BJ (cell line): ENCODE measurements around the gene ROR2. TPM values are rescaled to one million over a fixed set of nuclear protein-coding genes. Genes with fewer than 3 reads are reported as not detected.

Experiments used
- CTCF ChIA-PET: fragments of 350-600 bp; formaldehyde crosslinking; extraction: SDS; loops from one replicate; lab custom pipeline; 2021; ENCODE audit warnings: antibody characterized with exemption, inconsistent platforms; lab: Yijun Ruan, JAX
- POLR2A ChIA-PET: fragments of 300-600 bp; sonication (Branson Sonifier 250); formaldehyde crosslinking; extraction: SDS; loops from one replicate; lab custom pipeline; 2021; ENCODE audit warnings: antibody characterized with exemption; lab: Charles Lee
- DNase-seq: peaks from one replicate; pipeline ENCODE4 v3.0.0-alpha.2; 2011; ENCODE audit warnings: low read depth
- H3K27me3 ChIP-seq: 2 replicates; pipeline ENCODE4 v1.6.0; 2011; ENCODE audit warnings: low read length; ENCODE audit not compliant: control insufficient read depth, insufficient read depth
- H3K36me3 ChIP-seq: 2 replicates; pipeline ENCODE4 v1.5.1; 2011; ENCODE audit warnings: low read length; ENCODE audit not compliant: control insufficient read depth, insufficient read depth
- H3K4me3 ChIP-seq: 2 replicates; pipeline ENCODE4 v1.5.1; 2011; ENCODE audit warnings: low read depth, mild to moderate bottlenecking, control low read depth, low read length
- polyA plus RNA-seq: library from polyadenylated mRNA; depleted of rRNA; stranded (reverse); fragments of >200 nt; gene quantifications from 2 replicates; pipeline ENCODE4 v1.2.3, GENCODE V29; 2011
- TF ChIP-seq, protein P1 (sequence below): IDR thresholded peaks from 2 replicates; pipeline ENCODE4 v1.5.1; 2011; ENCODE audit warnings: low read depth, mild to moderate bottlenecking, control low read depth, inconsistent platforms, low read length, moderate library complexity; ENCODE audit not compliant: insufficient read depth

Gene ROR2
- polyA plus RNA-seq, 1 experiment, result 1.1 TPM

DNA sequence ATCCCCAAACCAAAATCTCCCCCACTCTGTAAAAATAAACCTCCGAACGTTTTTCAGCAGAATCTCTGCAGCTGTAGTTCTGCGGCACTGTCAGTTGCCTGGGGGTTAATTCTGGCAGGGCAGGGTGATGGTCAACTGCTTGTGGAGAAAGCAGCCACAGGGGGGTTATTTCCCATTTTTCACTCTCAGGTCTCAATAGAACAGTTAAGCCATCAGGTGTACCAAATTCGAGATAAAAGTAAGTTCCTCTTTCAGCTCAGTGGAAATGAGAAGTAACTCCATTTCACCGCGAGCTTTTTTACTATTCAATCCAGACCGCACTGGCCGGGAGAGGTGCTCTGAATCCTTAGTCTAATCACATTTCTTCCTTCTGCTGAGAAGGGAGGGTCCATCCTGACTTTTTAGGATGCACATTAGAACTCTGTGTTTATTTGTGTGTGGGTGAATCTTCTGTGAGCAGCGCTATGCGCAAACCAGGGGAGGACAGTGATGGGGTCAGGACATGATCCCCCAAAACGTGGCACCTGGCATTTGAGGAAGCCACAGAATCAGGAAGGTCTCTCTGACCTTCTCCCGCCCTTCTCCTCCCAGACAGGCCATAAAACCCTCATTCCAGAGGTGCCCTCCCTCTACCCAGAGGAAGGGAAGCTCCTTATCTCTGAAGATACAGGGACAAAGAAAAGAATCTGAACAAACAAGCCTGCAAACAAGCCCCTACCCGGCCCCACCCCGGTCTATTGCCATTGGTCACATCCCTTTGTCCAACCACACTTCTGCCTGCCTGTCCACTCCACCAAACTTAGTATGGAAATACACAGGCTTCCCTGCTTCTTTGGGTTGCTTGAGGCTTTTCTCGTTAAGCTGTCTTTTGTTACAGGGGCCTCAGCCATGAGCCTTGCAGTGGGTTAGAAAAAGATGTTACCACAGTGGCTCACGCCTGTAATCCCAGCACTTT, 229.0 kb downstream of the ROR2 start:
- Histone ChIP-seq H3K4me3 (no peak overlapping the region), H3K36me3 (no peaks in the 10 kb centered on the region), H3K27me3 (0 out of 2 replicates have a peak, but pooled peaks cover 3% of the 10 kb centered on the region)
- TF ChIP-seq, protein P1, sequence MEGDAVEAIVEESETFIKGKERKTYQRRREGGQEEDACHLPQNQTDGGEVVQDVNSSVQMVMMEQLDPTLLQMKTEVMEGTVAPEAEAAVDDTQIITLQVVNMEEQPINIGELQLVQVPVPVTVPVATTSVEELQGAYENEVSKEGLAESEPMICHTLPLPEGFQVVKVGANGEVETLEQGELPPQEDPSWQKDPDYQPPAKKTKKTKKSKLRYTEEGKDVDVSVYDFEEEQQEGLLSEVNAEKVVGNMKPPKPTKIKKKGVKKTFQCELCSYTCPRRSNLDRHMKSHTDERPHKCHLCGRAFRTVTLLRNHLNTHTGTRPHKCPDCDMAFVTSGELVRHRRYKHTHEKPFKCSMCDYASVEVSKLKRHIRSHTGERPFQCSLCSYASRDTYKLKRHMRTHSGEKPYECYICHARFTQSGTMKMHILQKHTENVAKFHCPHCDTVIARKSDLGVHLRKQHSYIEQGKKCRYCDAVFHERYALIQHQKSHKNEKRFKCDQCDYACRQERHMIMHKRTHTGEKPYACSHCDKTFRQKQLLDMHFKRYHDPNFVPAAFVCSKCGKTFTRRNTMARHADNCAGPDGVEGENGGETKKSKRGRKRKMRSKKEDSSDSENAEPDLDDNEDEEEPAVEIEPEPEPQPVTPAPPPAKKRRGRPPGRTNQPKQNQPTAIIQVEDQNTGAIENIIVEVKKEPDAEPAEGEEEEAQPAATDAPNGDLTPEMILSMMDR, result no peak
- ChIA-PET CTCF (interaction anchor here (0.7 to 7.7 kb wide), 5 partner anchors 9 to 806 kb away, joined by 3 to 34 read pairs (median 6); no protein-coding TSS in a partner anchor), POLR2A (interaction anchor here (0.7 kb wide), 1 partner anchor 249 kb away, joined by 3 read pairs; no protein-coding TSS in a partner anchor)
- DNase-seq, result no peak

- Histone ChIP-seq H3K36me3 (no peaks in the 10 kb centered on the region), H3K27me3 (0 out of 2 replicates have a peak, but pooled peaks cover 3% of the 10 kb centered on the region), H3K4me3 (no peak overlapping the region)
- ChIA-PET CTCF (interaction anchor here (1.6 to 7.7 kb wide), 3 partner anchors 10 to 805 kb away, joined by 5 to 34 read pairs (median 6); no protein-coding TSS in a partner anchor), POLR2A (interaction anchor here (0.7 kb wide), 1 partner anchor 249 kb away, joined by 3 read pairs; no protein-coding TSS in a partner anchor)
- TF ChIP-seq, protein P1, result no peak
- no peak for DNase-seq
Observed at GRCh38 chr9:91720313-91720712, 229.7 kb downstream of the ROR2 start.

GRCh38 chr9:91718071-91718470, 232.0 kb downstream of the ROR2 start:
- 0 out of 2 replicates have a peak, but pooled peaks cover 3% of the 10 kb centered on the region for H3K27me3 ChIP-seq
- POLR2A ChIA-PET, result no interaction called here

DNA sequence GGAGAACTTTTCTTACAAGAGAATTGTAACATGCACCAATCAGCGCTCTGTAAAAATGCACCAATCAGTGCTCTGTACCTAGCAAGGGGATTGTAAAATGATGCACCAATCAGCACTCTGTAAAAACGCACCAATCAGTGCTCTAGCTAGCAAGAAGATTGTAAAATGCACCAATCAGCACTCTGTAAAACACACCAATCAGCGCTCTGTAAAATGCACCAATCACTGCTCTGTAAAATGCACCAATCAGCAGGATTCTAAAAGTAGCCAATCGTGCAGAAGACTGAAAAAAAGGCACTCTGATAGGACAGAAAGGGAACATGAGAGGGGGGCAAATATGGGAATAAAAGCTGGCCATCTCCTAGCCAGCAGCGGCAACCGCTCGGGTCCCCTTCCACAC, 233.2 kb downstream of the ROR2 start:
- CTCF ChIA-PET, result interaction anchor here (1.1 kb wide), 1 partner anchor 8 kb away, joined by 3 read pairs; no protein-coding TSS in a partner anchor
- POLR2A ChIA-PET, result no interaction called here
- Histone ChIP-seq H3K27me3 (0 out of 2 replicates have a peak, but pooled peaks cover 1% of the 10 kb centered on the region), H3K4me3 (no peak overlapping the region), H3K36me3 (no peaks in the 10 kb centered on the region)
- DNase-seq, result no peak
- TF ChIP-seq, protein P1, result no peak

More at GRCh38 chr9:91718071-91718470, 232.0 kb downstream of the ROR2 start:
- TF ChIP-seq, protein P1, result no peak
- CTCF ChIA-PET, result interaction anchor here (0.6 to 7.7 kb wide), 4 partner anchors 10 to 59 kb away, joined by 3 to 34 read pairs (median 4); no protein-coding TSS in a partner anchor
- Histone ChIP-seq H3K36me3 (no peaks in the 10 kb centered on the region), H3K4me3 (no peak overlapping the region)
- DNase-seq, result no peak

DNA sequence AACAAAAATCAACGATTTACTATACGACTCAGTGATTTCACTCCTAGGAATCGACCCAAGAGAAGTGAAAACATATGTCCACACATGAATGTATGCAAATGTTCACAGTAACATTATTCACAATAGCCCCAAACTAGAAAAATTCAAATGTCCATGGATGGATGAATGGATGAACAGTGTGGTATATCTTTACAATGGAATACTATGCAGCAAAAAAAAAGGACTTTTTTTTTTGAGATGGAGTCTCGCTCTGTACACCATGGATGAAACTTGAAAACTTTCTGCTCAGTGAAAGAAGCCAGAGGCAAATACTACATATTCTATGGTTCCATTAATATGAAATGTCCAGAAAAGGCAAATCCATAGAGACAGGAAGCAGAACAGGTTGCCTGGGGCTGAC, 233.8 kb downstream of the ROR2 start:
- TF ChIP-seq, protein P1, result no peak
- H3K27me3 ChIP-seq, result 0 out of 2 replicates have a peak, but pooled peaks cover 1% of the 10 kb centered on the region
- ChIA-PET CTCF (no interaction called here), POLR2A (no interaction called here)
- no peak for DNase-seq
- H3K4me3 ChIP-seq, result no peak overlapping the region
- no peaks in the 10 kb centered on the region for H3K36me3 ChIP-seq
